ENCODE results near the gene SYNPR. TPM values are rescaled to one million over a fixed set of nuclear protein-coding genes. Genes with fewer than 3 reads are reported as not detected.

The SYNPR gene
- total RNA-seq, 1 donor from 2014 or later = 0.27 TPM

DNA sequence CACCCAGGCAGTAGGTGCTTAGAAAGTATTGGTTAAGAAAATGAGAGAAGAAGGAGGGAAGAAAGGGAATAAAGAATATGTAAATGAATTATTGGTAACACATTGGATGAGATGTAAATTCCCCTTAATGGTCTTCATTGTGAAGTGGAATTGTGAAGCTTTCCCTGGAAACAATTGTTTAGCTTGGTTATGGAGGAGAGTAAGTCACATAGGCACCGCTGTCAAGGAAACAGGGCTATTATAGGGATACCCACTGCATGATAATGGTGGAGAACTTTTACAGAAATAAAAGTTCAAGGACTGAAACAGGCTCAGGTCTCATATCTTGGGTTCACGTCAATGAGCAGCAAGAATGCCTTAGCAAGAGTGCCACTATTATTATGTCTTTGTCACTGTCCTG, 9.5 kb downstream of the SYNPR start:
- no peaks in the 10 kb centered on the region for H3K79me2 ChIP-seq (ENCODE audit: insufficient read depth, low read length)
- no peak overlapping the region for H2AFZ ChIP-seq (ENCODE audit: low read depth, low read length)
- H4K20me1 ChIP-seq (ENCODE audit: insufficient read depth, low read length) = no peaks in the 10 kb centered on the region
- peaks cover 2% of the 10 kb centered on the region for H3K27me3 ChIP-seq (ENCODE audit: insufficient read depth, low read length)
- H3K9me3 ChIP-seq (ENCODE audit: insufficient read depth, low read depth, low read length) = peaks cover 3% of the 10 kb centered on the region
- H3K4me3 Mint-ChIP-seq (ENCODE audit: unreplicated experiment) = no peak overlapping the region
- TF ChIP-seq EZH2 (IDR thresholded peaks at IDR 0.05; ENCODE audit: insufficient read depth, low read length) = no peak
- TF ChIP-seq, protein P1, sequence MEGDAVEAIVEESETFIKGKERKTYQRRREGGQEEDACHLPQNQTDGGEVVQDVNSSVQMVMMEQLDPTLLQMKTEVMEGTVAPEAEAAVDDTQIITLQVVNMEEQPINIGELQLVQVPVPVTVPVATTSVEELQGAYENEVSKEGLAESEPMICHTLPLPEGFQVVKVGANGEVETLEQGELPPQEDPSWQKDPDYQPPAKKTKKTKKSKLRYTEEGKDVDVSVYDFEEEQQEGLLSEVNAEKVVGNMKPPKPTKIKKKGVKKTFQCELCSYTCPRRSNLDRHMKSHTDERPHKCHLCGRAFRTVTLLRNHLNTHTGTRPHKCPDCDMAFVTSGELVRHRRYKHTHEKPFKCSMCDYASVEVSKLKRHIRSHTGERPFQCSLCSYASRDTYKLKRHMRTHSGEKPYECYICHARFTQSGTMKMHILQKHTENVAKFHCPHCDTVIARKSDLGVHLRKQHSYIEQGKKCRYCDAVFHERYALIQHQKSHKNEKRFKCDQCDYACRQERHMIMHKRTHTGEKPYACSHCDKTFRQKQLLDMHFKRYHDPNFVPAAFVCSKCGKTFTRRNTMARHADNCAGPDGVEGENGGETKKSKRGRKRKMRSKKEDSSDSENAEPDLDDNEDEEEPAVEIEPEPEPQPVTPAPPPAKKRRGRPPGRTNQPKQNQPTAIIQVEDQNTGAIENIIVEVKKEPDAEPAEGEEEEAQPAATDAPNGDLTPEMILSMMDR (IDR thresholded peaks at IDR 0.05; ENCODE audit: insufficient read depth, low read depth, low read length) = no peak
- no peak overlapping the region for H3K27ac ChIP-seq (ENCODE audit: low read depth, low read length)
- H3K4me2 ChIP-seq (ENCODE audit: low read length) = no peak overlapping the region
- no peak overlapping the region for H3K27ac Mint-ChIP-seq (ENCODE audit: unreplicated experiment)
- H3K4me1 ChIP-seq (ENCODE audit: insufficient read depth, low read length) = no peaks in the 10 kb centered on the region
- no peak overlapping the region for H3K4me3 ChIP-seq (ENCODE audit: insufficient read depth, low read depth, low read length)
- H3K27me3 Mint-ChIP-seq (ENCODE audit: low read depth, unreplicated experiment) = no peaks in the 10 kb centered on the region
- H3K36me3 Mint-ChIP-seq (ENCODE audit: low read depth, unreplicated experiment) = no peaks in the 10 kb centered on the region
- H3K9me3 Mint-ChIP-seq (ENCODE audit: unreplicated experiment) = no peaks in the 10 kb centered on the region
- H3K4me1 Mint-ChIP-seq (ENCODE audit: low read depth, unreplicated experiment) = no peaks in the 10 kb centered on the region
- no peaks in the 10 kb centered on the region for H3K36me3 ChIP-seq (ENCODE audit: insufficient read depth, low read length)
- H3K9ac ChIP-seq (ENCODE audit: low read length) = no peak overlapping the region
- DNase-seq (ENCODE audit: low read depth) (no peak), FAIRE-seq (no peak)

DNA sequence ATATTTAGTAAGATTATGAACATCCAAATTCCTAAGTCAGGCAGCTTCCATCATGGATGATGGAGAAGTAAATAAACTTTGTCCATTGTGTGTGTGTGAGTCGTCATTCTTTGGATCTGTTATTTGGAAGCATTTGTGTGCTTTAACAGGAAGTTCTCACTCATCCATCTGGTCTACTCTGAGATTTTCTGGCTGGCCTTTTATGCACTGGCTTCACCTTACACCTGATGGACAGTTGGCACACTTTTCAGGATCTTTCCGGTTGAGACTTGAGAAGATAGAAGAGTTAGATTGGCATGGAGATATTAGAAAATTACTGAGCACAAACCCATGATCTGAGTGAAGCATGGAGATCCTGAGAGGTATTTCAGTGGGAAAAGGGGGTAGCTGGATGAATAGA, 12.6 kb downstream of the SYNPR start:
- no peak overlapping the region for H3K4me2 ChIP-seq (ENCODE audit: low read length)
- peaks cover 2% of the 10 kb centered on the region for H3K27me3 Mint-ChIP-seq (ENCODE audit: low read depth, unreplicated experiment)
- DNase-seq (ENCODE audit: low read depth) = no peak

DNA sequence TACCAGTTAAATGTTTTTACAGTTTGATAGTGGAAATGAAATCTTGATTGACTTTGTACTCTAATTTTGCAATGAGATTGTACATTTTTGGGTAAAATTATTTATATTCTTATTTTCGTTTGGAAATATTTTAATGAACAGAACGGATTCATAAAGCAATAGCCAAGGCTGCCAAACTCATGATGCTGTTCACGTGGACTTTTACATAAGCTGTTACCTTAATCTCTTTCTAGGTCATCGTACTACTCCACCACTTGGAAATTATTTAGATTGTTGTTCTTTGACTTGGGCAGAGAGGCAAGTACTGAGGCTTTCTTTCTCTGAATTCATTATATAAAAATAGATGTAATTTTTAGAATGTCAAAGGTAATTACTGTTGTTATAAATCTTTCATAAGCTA, 16.2 kb downstream of the SYNPR start:
- Histone ChIP-seq H3K36me3 (ENCODE audit: insufficient read depth, low read length) (no peaks in the 10 kb centered on the region), H3K9me3 (ENCODE audit: insufficient read depth, low read depth, low read length) (peaks cover 3% of the 10 kb centered on the region), H3K27me3 (ENCODE audit: insufficient read depth, low read length) (no peaks in the 10 kb centered on the region), H3K4me2 (ENCODE audit: low read length) (no peak overlapping the region), H3K4me1 (ENCODE audit: insufficient read depth, low read length) (no peaks in the 10 kb centered on the region), H3K27ac (ENCODE audit: low read depth, low read length) (no peak overlapping the region), H2AFZ (ENCODE audit: low read depth, low read length) (no peak overlapping the region), H3K79me2 (ENCODE audit: insufficient read depth, low read length) (no peaks in the 10 kb centered on the region), H3K4me3 (ENCODE audit: insufficient read depth, low read depth, low read length) (no peak overlapping the region), H3K9ac (ENCODE audit: low read length) (no peak overlapping the region), H4K20me1 (ENCODE audit: insufficient read depth, low read length) (no peaks in the 10 kb centered on the region)
- DNase-seq (ENCODE audit: low read depth) = no peak
- Mint-ChIP-seq H3K27me3 (ENCODE audit: low read depth, unreplicated experiment) (peaks cover 4% of the 10 kb centered on the region), H3K9me3 (ENCODE audit: unreplicated experiment) (peaks cover 4% of the 10 kb centered on the region), H3K36me3 (ENCODE audit: low read depth, unreplicated experiment) (no peaks in the 10 kb centered on the region), H3K27ac (ENCODE audit: unreplicated experiment) (no peak overlapping the region), H3K4me3 (ENCODE audit: unreplicated experiment) (no peak overlapping the region), H3K4me1 (ENCODE audit: low read depth, unreplicated experiment) (no peaks in the 10 kb centered on the region)
- TF ChIP-seq, protein P1 (IDR thresholded peaks at IDR 0.05; ENCODE audit: insufficient read depth, low read depth, low read length) = no peak
- no peak for TF ChIP-seq EZH2 (IDR thresholded peaks at IDR 0.05; ENCODE audit: insufficient read depth, low read length)
- FAIRE-seq = no peak

More for the DNA sequence above, 12.6 kb downstream of the SYNPR start:
- H3K27me3 ChIP-seq (ENCODE audit: insufficient read depth, low read length) = no peaks in the 10 kb centered on the region
- no peak overlapping the region for H3K9ac ChIP-seq (ENCODE audit: low read length)
- H3K36me3 Mint-ChIP-seq (ENCODE audit: low read depth, unreplicated experiment) = no peaks in the 10 kb centered on the region
- no peak overlapping the region for H2AFZ ChIP-seq (ENCODE audit: low read depth, low read length)
- H4K20me1 ChIP-seq (ENCODE audit: insufficient read depth, low read length) = no peaks in the 10 kb centered on the region
- no peak overlapping the region for H3K4me3 Mint-ChIP-seq (ENCODE audit: unreplicated experiment)
- peaks cover 3% of the 10 kb centered on the region for H3K9me3 ChIP-seq (ENCODE audit: insufficient read depth, low read depth, low read length)
- no peak overlapping the region for H3K27ac Mint-ChIP-seq (ENCODE audit: unreplicated experiment)
- no peak overlapping the region for H3K4me3 ChIP-seq (ENCODE audit: insufficient read depth, low read depth, low read length)
- H3K4me1 Mint-ChIP-seq (ENCODE audit: low read depth, unreplicated experiment) = no peaks in the 10 kb centered on the region
- H3K9me3 Mint-ChIP-seq (ENCODE audit: unreplicated experiment) = no peaks in the 10 kb centered on the region
- H3K36me3 ChIP-seq (ENCODE audit: insufficient read depth, low read length) = no peaks in the 10 kb centered on the region
- H3K4me1 ChIP-seq (ENCODE audit: insufficient read depth, low read length) = no peaks in the 10 kb centered on the region
- H3K79me2 ChIP-seq (ENCODE audit: insufficient read depth, low read length) = no peaks in the 10 kb centered on the region
- no peak overlapping the region for H3K27ac ChIP-seq (ENCODE audit: low read depth, low read length)
- no peak for TF ChIP-seq EZH2 (IDR thresholded peaks at IDR 0.05; ENCODE audit: insufficient read depth, low read length)
- TF ChIP-seq, protein P1 (IDR thresholded peaks at IDR 0.05; ENCODE audit: insufficient read depth, low read depth, low read length) = no peak
- no peak for FAIRE-seq
